Stimulated activated memory B cell treated with anti-CD40 and anti-IgM and Interleukin-4, amounts not matched to agents 10 μg/mL and 1 μg/mL and 100 μg/mL, for 72 hours (primary cell): ENCODE measurements around the gene CPEB3.
"Not testable (repeated sequence)": the region's sequence is repeated elsewhere in the genome, so short reads cannot be mapped to it uniquely, and the experiment has no call there.

Experiments
- ATAC-seq: fragments of 150-1000 bp; cut with Tn5 transposase; 2 replicates; pipeline ENCODE4 v1.10.0; 2021
- H3K27ac Mint-ChIP-seq: one replicate; pipeline ENCODE4 v1.8.0; 2022; ENCODE audit warnings: mild to moderate bottlenecking, mixed read lengths
- H3K27me3 Mint-ChIP-seq: one replicate; pipeline ENCODE4 v1.8.0; 2022; ENCODE audit warnings: mixed read lengths
- H3K36me3 Mint-ChIP-seq: one replicate; pipeline ENCODE4 v1.8.0; 2022; ENCODE audit warnings: mixed read lengths
- H3K4me1 Mint-ChIP-seq: one replicate; pipeline ENCODE4 v1.8.0; 2022; ENCODE audit warnings: mixed read lengths
- H3K4me3 Mint-ChIP-seq: one replicate; pipeline ENCODE4 v1.8.0; 2022; ENCODE audit warnings: mild to moderate bottlenecking, moderate library complexity, mixed read lengths
- H3K9me3 Mint-ChIP-seq: one replicate; pipeline ENCODE4 v1.8.0; 2022; ENCODE audit warnings: mixed read lengths

CPEB3 gene

GRCh38 chr10:92119340-92119739 lies 171.5 kb downstream of the CPEB3 start:
- no peaks in the 10 kb centered on the region for H3K27me3 Mint-ChIP-seq
- no peak overlapping the region for H3K27ac Mint-ChIP-seq
- no peak for ATAC-seq
- peaks cover 21% of the 10 kb centered on the region for H3K36me3 Mint-ChIP-seq
- H3K4me3 Mint-ChIP-seq = no peak overlapping the region
- peaks cover 9% of the 10 kb centered on the region for H3K4me1 Mint-ChIP-seq
- no peaks in the 10 kb centered on the region for H3K9me3 Mint-ChIP-seq

- H3K4me1 Mint-ChIP-seq = peaks cover 15% of the 10 kb centered on the region
- not testable (repeated sequence) for ATAC-seq, H3K9me3 Mint-ChIP-seq, H3K27me3 Mint-ChIP-seq, H3K27ac Mint-ChIP-seq
- peak overlapping the region; percentile 31 for H3K4me3 Mint-ChIP-seq
- peaks cover 20% of the 10 kb centered on the region for H3K36me3 Mint-ChIP-seq
Measured at GRCh38 chr10:92114917-92115316, 176.0 kb downstream of the CPEB3 start.

DNA sequence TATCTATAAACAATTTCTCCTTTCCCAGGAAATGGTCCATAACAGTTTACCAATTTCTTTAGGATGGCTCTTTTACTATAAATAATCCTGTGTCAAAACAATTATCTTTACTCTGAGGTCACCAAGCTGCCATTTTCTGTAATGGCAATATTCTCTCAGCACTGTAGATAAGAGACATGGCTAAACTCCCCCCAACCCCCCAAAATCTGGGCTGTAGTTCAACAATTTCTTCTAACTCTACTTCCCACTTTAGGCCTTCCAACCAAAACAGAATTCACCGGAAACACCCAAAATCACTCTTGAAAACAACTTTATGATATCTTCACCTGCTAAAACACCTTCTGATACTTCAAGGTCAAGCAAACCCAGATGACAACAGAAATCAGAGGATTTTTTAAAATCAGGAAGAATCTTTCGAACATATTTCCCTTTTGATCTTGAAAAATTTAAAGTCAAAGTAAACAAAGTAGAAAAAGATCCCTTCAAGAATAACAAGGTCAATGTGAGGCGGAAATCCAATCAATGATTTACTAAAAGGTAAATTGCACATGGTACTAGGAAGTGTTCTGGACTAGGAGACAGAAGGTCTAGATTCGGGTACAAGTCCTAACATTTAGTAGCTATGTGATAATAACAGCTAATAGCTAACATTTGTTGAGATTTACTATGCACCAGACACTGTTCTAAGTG lies 176.8 kb downstream of the CPEB3 start:
- H3K27ac Mint-ChIP-seq = no peak overlapping the region
- no peaks in the 10 kb centered on the region for H3K27me3 Mint-ChIP-seq

DNA sequence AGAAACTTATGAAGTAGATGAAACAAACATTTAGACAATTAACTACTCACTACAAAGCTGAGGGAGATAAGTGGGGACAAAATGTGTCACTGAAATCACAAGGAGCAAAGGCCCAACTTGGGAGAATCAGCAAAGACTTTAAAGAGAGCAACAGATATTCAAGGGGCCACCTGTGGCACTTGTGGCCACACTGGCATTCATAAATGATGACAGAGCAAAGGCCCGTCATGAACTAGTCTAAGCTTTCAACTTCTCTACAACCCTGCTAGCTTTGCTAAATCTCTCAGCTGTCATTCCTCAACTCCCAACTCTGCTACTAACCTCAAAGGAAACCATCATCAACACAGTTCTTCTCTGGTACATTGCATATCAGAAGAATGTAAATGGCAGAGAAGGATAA lies 178.4 kb downstream of the CPEB3 start:
- Mint-ChIP-seq H3K27me3 (no peaks in the 10 kb centered on the region), H3K4me3 (no peak overlapping the region), H3K36me3 (peaks cover 10% of the 10 kb centered on the region), H3K9me3 (no peaks in the 10 kb centered on the region), H3K27ac (no peak overlapping the region), H3K4me1 (peaks cover 7% of the 10 kb centered on the region)
- ATAC-seq = no peak

More for the DNA sequence above, 176.8 kb downstream of the CPEB3 start:
- Mint-ChIP-seq H3K9me3 (no peaks in the 10 kb centered on the region), H3K4me1 (peaks cover 10% of the 10 kb centered on the region), H3K4me3 (no peak overlapping the region), H3K36me3 (peaks cover 16% of the 10 kb centered on the region)
- ATAC-seq = no peak

DNA sequence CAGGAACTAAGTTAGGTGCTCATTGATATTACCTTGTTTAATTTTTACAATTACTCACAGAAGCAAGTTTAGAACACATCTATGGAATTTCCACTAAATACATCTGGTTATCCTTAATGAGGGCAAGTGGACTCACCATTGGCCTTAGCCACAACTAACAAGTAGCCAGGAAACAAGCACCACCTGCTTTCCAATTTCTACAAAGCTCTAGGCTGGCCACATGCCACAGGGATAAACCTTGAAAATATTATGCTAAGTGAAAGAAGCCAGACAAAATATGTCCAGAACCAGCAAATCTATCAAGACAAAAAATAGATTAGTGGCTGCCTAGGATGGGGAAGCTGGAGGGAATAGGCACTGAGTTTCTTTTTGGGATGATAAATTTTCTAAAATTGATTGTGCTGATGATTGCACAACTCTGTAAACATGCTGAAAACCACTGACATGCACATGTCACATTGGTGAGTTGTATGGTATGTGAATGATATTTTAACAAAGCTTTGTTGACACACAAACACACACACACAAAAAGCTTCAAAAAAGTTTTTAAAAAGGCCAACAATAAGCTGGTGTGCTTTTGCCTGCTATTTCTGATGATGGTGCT lies 179.4 kb downstream of the CPEB3 start:
- Mint-ChIP-seq H3K4me3 (no peak overlapping the region), H3K4me1 (peaks cover 7% of the 10 kb centered on the region), H3K9me3 (no peaks in the 10 kb centered on the region), H3K36me3 (peaks cover 10% of the 10 kb centered on the region), H3K27me3 (no peaks in the 10 kb centered on the region), H3K27ac (no peak overlapping the region)
- no peak for ATAC-seq

DNA sequence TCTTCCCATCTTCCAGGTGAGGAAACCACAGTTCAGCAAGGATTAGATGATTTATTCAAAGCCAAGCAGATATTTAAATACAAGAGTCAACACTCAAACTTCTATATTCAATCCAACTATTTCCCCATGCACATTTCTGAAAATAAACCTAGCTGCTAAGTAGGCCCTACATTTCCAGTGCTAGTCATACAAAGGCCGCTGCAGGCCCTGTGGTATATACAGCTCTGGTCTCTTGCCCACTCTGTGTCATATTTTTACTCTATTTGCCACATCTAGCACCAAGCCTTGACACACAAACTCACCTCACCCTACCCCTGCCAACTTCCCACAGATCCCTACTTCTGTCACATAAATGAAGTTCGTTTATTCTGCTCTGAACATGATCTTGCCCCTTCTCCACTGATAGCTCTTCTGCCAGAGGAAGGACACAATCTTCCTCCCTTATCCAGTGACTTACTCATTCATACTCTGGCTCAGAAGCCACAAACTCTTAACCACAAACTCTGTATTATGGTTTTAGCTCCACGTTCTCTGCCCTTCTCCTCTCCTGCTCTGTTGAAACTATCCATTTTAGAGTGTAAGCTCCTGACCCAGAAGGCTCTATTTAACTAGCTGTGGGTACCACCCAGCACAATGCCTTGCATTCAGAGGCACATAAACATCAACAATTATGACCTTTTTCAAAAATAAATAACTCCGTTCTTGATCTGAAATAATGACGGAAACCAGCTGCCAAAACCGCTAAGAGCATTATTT lies 180.7 kb downstream of the CPEB3 start:
- H3K36me3 Mint-ChIP-seq = peaks cover 13% of the 10 kb centered on the region
- H3K4me3 Mint-ChIP-seq = no peak overlapping the region
- H3K9me3 Mint-ChIP-seq = no peaks in the 10 kb centered on the region
- no peak overlapping the region for H3K27ac Mint-ChIP-seq
- H3K27me3 Mint-ChIP-seq = no peaks in the 10 kb centered on the region
- peaks cover 7% of the 10 kb centered on the region for H3K4me1 Mint-ChIP-seq
- ATAC-seq = no peak

DNA sequence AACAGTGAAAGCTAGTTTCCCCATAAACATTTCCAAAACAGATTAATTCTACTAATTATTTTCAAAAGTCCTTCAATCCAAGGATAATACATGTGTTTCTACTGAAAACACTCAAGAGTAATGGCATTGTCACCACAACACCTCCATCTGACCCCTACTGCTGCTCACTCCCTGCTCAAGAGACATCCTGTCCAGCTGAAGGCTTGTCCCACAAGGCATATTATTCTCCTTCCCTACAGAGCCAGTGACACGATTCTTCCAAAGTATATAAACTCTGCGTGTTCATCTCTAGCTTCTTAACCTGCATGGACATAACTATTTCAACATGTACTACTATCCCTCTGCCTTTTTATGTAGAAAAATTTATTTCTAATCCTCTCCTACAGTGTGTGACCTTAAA lies 182.1 kb downstream of the CPEB3 start:
- Mint-ChIP-seq H3K36me3 (peaks cover 6% of the 10 kb centered on the region), H3K4me1 (peaks cover under 1% of the 10 kb centered on the region), H3K9me3 (no peaks in the 10 kb centered on the region), H3K27me3 (no peaks in the 10 kb centered on the region), H3K27ac (no peak overlapping the region), H3K4me3 (no peak overlapping the region)
- no peak for ATAC-seq

DNA sequence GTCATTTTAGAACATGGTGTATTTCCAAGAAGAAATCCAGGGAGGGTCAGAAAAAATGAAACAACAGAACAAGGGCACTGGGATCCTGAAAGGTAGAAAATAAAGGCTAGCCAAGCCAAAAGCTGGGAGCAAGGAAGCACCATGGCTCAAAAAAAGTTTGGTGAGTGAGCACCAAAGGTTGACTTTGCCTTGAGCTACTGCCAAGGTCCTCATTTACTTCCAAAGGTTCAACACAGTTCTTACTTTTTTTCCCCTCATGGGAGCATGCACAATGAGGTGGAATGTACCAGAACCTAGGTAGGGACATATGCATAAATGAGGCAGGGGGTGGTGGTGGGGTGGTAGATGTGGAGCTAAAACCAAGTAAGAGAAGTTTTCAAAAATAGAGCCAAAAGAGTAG lies 182.8 kb downstream of the CPEB3 start:
- ATAC-seq = no peak
- H3K4me3 Mint-ChIP-seq = no peak overlapping the region
- no peaks in the 10 kb centered on the region for H3K9me3 Mint-ChIP-seq
- H3K4me1 Mint-ChIP-seq = no peaks in the 10 kb centered on the region
- H3K27me3 Mint-ChIP-seq = no peaks in the 10 kb centered on the region
- H3K27ac Mint-ChIP-seq = no peak overlapping the region
- peaks cover 6% of the 10 kb centered on the region for H3K36me3 Mint-ChIP-seq

- Mint-ChIP-seq H3K36me3 (peaks cover 6% of the 10 kb centered on the region), H3K4me1 (peaks cover 24% of the 10 kb centered on the region), H3K4me3 (no peak overlapping the region), H3K9me3 (no peaks in the 10 kb centered on the region), H3K27me3 (no peaks in the 10 kb centered on the region), H3K27ac (no peak overlapping the region)
- ATAC-seq = no peak
Measured at GRCh38 chr10:92103376-92104090, 187.3 kb downstream of the CPEB3 start.

- Mint-ChIP-seq H3K4me1 (peaks cover 24% of the 10 kb centered on the region), H3K9me3 (no peaks in the 10 kb centered on the region), H3K27me3 (no peaks in the 10 kb centered on the region), H3K27ac (no peak overlapping the region), H3K4me3 (no peak overlapping the region), H3K36me3 (peaks cover 6% of the 10 kb centered on the region)
- ATAC-seq = no peak
Measured at GRCh38 chr10:92102601-92103213, 188.2 kb downstream of the CPEB3 start.

- Mint-ChIP-seq H3K36me3 (no peaks in the 10 kb centered on the region), H3K27me3 (no peaks in the 10 kb centered on the region), H3K4me1 (peaks cover 10% of the 10 kb centered on the region), H3K9me3 (no peaks in the 10 kb centered on the region), H3K27ac (no peak overlapping the region), H3K4me3 (no peak overlapping the region)
- no peak for ATAC-seq
Measured at GRCh38 chr10:92094960-92095359, 195.9 kb downstream of the CPEB3 start.

GRCh38 chr10:92091965-92092364 lies 198.9 kb downstream of the CPEB3 start:
- Mint-ChIP-seq H3K4me3 (no peak overlapping the region), H3K9me3 (no peaks in the 10 kb centered on the region), H3K4me1 (peaks cover 15% of the 10 kb centered on the region), H3K27me3 (no peaks in the 10 kb centered on the region), H3K36me3 (no peaks in the 10 kb centered on the region), H3K27ac (no peak overlapping the region)
- no peak for ATAC-seq

GRCh38 chr10:92087750-92088395 lies 203.0 kb downstream of the CPEB3 start:
- Mint-ChIP-seq H3K9me3 (no peaks in the 10 kb centered on the region), H3K4me3 (no peak overlapping the region), H3K4me1 (peaks cover 5% of the 10 kb centered on the region), H3K36me3 (no peaks in the 10 kb centered on the region), H3K27me3 (no peaks in the 10 kb centered on the region), H3K27ac (no peak overlapping the region)
- peak; percentile 96 for ATAC-seq

DNA sequence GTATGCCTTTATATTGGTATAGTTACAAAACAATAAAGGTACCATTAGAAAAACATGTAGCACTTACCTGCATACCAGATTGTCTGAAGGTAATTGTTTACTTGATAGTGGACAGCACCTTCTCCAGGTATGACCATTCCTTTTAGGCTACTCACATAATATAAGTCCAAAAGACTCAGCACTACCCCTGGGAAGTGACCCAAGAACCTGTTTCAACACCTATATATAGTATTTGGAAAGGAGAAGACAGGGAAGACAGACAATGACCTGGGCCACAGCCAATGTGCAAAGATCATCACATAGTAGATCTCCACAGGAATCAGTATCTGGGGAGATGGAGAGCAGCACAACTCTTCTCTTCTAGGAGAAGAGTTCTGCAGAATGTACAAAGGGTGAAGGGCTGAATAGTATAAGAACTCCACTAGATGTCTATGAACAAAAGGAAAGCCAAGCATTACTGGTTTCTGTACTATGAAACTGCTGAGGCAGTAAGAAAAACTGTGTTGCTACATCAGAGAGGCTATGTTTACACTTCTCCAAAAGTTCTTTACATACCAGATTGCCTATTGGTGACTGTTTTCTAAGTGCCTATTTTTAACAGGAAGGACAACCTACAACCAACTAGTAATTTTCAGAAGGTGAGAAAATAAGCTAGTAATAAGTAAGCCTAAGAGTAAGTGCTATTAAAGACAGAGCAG lies 208.1 kb downstream of the CPEB3 start:
- peaks cover 31% of the 10 kb centered on the region for H3K36me3 Mint-ChIP-seq
- no peaks in the 10 kb centered on the region for H3K9me3 Mint-ChIP-seq
- no peak for ATAC-seq
- H3K27me3 Mint-ChIP-seq = no peaks in the 10 kb centered on the region
- H3K4me1 Mint-ChIP-seq = peaks cover 4% of the 10 kb centered on the region
- H3K4me3 Mint-ChIP-seq = no peak overlapping the region
- H3K27ac Mint-ChIP-seq = no peak overlapping the region
